Thymus (tissue), 11 donors: ENCODE data around the gene CDK15. TPM values are rescaled to one million over a fixed set of nuclear protein-coding genes. Genes with fewer than 3 reads are reported as not detected.

ENCODE experiments used
- DNase-seq, 9 donors: peaks; one replicate each; pipeline ENCODE4 v3.0.0-alpha.2; 2013; ENCODE audit warnings: low spot score in 9 of 9, low read depth in 6 of 9, missing footprints in 1 of 9
- H3K27ac ChIP-seq, 2 donors: one replicate each; pipeline ENCODE4 v1.5.1; 2013; ENCODE audit warnings: control low read depth in 1 of 2, low read depth in 1 of 2, low read length in 1 of 2, mild to moderate bottlenecking in 1 of 2, moderate library complexity in 1 of 2
- H3K27me3 ChIP-seq, 2 donors: one replicate each; pipeline ENCODE4 v1.5.1; 2013; ENCODE audit warnings: low read length in 1 of 2; ENCODE audit not compliant: control insufficient read depth in 2 of 2, insufficient read depth in 1 of 2
- H3K36me3 ChIP-seq, 2 donors: one replicate each; pipeline ENCODE4 v1.5.1; 2013; ENCODE audit warnings: low read length in 1 of 2, mild to moderate bottlenecking in 1 of 2, moderate library complexity in 1 of 2; ENCODE audit not compliant: control insufficient read depth in 2 of 2, insufficient read depth in 2 of 2
- H3K4me1 ChIP-seq, 2 donors: one replicate each; pipeline ENCODE4 v1.5.1; 2013; ENCODE audit warnings: low read length in 2 of 2; ENCODE audit not compliant: control insufficient read depth in 2 of 2, insufficient read depth in 2 of 2
- H3K4me3 ChIP-seq, 2 donors: one replicate each; pipeline ENCODE4 v1.5.1; 2013; ENCODE audit warnings: low read length in 2 of 2, control low read depth in 1 of 2, mild to moderate bottlenecking in 1 of 2
- H3K9me3 ChIP-seq, 2 donors: one replicate each; pipeline ENCODE4 v1.5.1; 2013; ENCODE audit warnings: low read length in 1 of 2, mild to moderate bottlenecking in 1 of 2; ENCODE audit not compliant: control insufficient read depth in 2 of 2, insufficient read depth in 1 of 2
- WGBS: extraction: QIAGEN DNeasy Blood & Tissue Kit; methylation state at CpG from one replicate; pipeline ENCODE4 v1.1.7; 2013; 5-methylcytosine and 5-hydroxymethylcytosine counted together
- polyA plus RNA-seq: library from polyadenylated mRNA; stranded (reverse); fragments of 200-250 nt; gene quantifications from one replicate; pipeline ENCODE4 v1.2.3, GENCODE V29; 2013
- total RNA-seq: library from RNA; stranded (reverse); fragments of 120-200 nt; gene quantifications from one replicate; pipeline ENCODE4 v1.2.4, GENCODE V29; 2013
- donor health status: healthy.

Gene CDK15
- total and polyA plus RNA-seq, 2 donors = 0.18 to 0.19 TPM

- no peak overlapping the region for H3K27ac ChIP-seq
- no peaks in the 10 kb centered on the region for H3K27me3 ChIP-seq
- DNase-seq = no peak
- H3K4me1 ChIP-seq = no peaks in the 10 kb centered on the region
- no peaks in the 10 kb centered on the region for H3K9me3 ChIP-seq
- 90% methylated on average over 1 of the region's 1 CpG for WGBS
- H3K4me3 ChIP-seq = no peak overlapping the region
- H3K36me3 ChIP-seq = no peaks in the 10 kb centered on the region
Measured at GRCh38 chr2:201773990-201774389, 32.3 kb upstream of the CDK15 start.

- DNase-seq = no peak
- no peaks in the 10 kb centered on the region for H3K4me1 ChIP-seq
- WGBS = 90% methylated on average over 2 of the region's 2 CpGs
Measured at GRCh38 chr2:201774546-201774945, 31.8 kb upstream of the CDK15 start.

GRCh38 chr2:201775326-201775725 is 31.0 kb upstream of the CDK15 start:
- no peak for DNase-seq
- Histone ChIP-seq H3K4me1 (peaks cover 0 to 4% of the 10 kb centered on the region in 2 donors), H3K27ac (no peak overlapping the region), H3K27me3 (no peaks in the 10 kb centered on the region), H3K36me3 (no peaks in the 10 kb centered on the region), H3K4me3 (no peak overlapping the region), H3K9me3 (no peaks in the 10 kb centered on the region)
- 100% methylated on average over 1 of the region's 1 CpG for WGBS

More at GRCh38 chr2:201774546-201774945, 31.8 kb upstream of the CDK15 start:
- no peaks in the 10 kb centered on the region for H3K9me3 ChIP-seq
- no peaks in the 10 kb centered on the region for H3K36me3 ChIP-seq
- H3K27me3 ChIP-seq = no peaks in the 10 kb centered on the region
- H3K4me3 ChIP-seq = no peak overlapping the region
- H3K27ac ChIP-seq = no peak overlapping the region

GRCh38 chr2:201777043-201777442 is 29.3 kb upstream of the CDK15 start:
- Histone ChIP-seq H3K27ac (no peak overlapping the region), H3K4me3 (no peak overlapping the region), H3K9me3 (no peaks in the 10 kb centered on the region), H3K4me1 (peaks cover 6 to 8% of the 10 kb centered on the region in 2 donors), H3K27me3 (no peaks in the 10 kb centered on the region), H3K36me3 (no peaks in the 10 kb centered on the region)
- no peak for DNase-seq

- Histone ChIP-seq H3K9me3 (no peaks in the 10 kb centered on the region), H3K27ac (no peak overlapping the region), H3K36me3 (no peaks in the 10 kb centered on the region), H3K27me3 (no peaks in the 10 kb centered on the region), H3K4me1 (peaks cover 7 to 8% of the 10 kb centered on the region in 2 donors), H3K4me3 (no peak overlapping the region)
- DNase-seq = no peak
Measured at GRCh38 chr2:201777869-201778268, 28.5 kb upstream of the CDK15 start.

GRCh38 chr2:201779901-201780673 is 26.2 kb upstream of the CDK15 start:
- DNase-seq = peak in 6 of 9 donors; percentile 1 to 34 (median 9)
- Histone ChIP-seq H3K4me3 (peak overlapping the region; percentile 75 to 87), H3K9me3 (no peaks in the 10 kb centered on the region), H3K27me3 (no peaks in the 10 kb centered on the region), H3K27ac (peak overlapping the region; percentile 85 to 91), H3K36me3 (no peaks in the 10 kb centered on the region), H3K4me1 (peaks cover 7 to 8% of the 10 kb centered on the region in 2 donors)
- WGBS = 9% methylated on average over 22 of the region's 22 CpGs

GRCh38 chr2:201780674-201781493 is 25.5 kb upstream of the CDK15 start, which contains the start of gene ALS2:
ALS2 (minus strand) TSS chr2:201780933; CDS start chr2:201768885, 12,048 bp downstream.
- WGBS = under 1% methylated on average over 60 of the region's 60 CpGs
- no peaks in the 10 kb centered on the region for H3K36me3 ChIP-seq
- H3K27ac ChIP-seq = peak within 1 kb of the TSS; percentile 85 to 91
- peak; percentile 88 to 97 (median 90) for DNase-seq
- no peaks in the 10 kb centered on the region for H3K27me3 ChIP-seq
- H3K4me1 ChIP-seq = peaks cover 7 to 8% of the 10 kb centered on the region in 2 donors
- peak within 1 kb of the TSS; percentile 75 to 87 for H3K4me3 ChIP-seq
- H3K9me3 ChIP-seq = no peaks in the 10 kb centered on the region

GRCh38 chr2:201781557-201782051 is 24.7 kb upstream of the CDK15 start:
- no peaks in the 10 kb centered on the region for H3K36me3 ChIP-seq
- H3K4me1 ChIP-seq = peaks cover 7 to 8% of the 10 kb centered on the region in 2 donors
- no peaks in the 10 kb centered on the region for H3K27me3 ChIP-seq
- peak in 7 of 9 donors; percentile 9 to 70 (median 33) for DNase-seq
- 4% methylated on average over 15 of the region's 15 CpGs for WGBS
- no peaks in the 10 kb centered on the region for H3K9me3 ChIP-seq
- H3K27ac ChIP-seq = peak overlapping the region; percentile 85
- H3K4me3 ChIP-seq = peak overlapping the region; percentile 75 to 87

GRCh38 chr2:201784563-201784962 is 21.8 kb upstream of the CDK15 start:
- 94% methylated on average over 1 of the region's 1 CpG for WGBS

More at GRCh38 chr2:201784563-201784962, 21.8 kb upstream of the CDK15 start:
- no peaks in the 10 kb centered on the region for H3K9me3 ChIP-seq
- DNase-seq = no peak
- no peaks in the 10 kb centered on the region for H3K27me3 ChIP-seq
- no peaks in the 10 kb centered on the region for H3K36me3 ChIP-seq
- H3K27ac ChIP-seq = no peak overlapping the region
- H3K4me1 ChIP-seq = peaks cover 7 to 8% of the 10 kb centered on the region in 2 donors
- no peak overlapping the region for H3K4me3 ChIP-seq
